ENCODE results near the gene PLRG1.

GRCh38 chr4:154591890-154592289, 41.7 kb upstream of the PLRG1 start:
- TF ChIP-seq EZH2 (IDR thresholded peaks at IDR 0.05; ENCODE audit: insufficient read depth, poor library complexity, severe bottlenecking) (no peak), EZH2phosphoT487 (IDR thresholded peaks at IDR 0.05; ENCODE audit: insufficient read depth, low read depth) (no peak)
